HG03139 (cell line): ENCODE measurements around the gene CDK8.

Experiments used
- ATAC-seq: cut with Tn5 transposase; IDR thresholded peaks from one replicate; pipeline ENCODE4 v1.9.1; 2021; ENCODE audit not compliant: unreplicated experiment

Gene CDK8

DNA sequence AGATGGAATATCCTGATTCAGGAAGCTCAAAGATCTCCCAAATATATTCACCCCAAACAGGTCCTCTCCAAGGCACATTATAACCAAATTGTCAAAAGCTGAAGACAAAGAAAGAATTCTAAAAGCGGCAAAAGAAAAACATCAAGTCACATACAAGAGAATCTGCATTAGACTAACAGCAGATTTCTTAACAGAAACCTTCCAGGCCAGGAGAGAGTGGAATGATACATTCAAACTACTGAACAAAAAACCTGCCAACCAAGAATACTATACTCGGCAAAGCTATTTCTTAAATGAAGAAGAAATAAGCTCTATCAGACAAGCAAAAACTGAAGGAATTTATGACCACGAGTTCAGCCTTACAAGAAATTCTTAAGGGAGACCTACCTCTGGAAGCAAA, 183.0 kb downstream of the CDK8 start:
- ATAC-seq = no peak

DNA sequence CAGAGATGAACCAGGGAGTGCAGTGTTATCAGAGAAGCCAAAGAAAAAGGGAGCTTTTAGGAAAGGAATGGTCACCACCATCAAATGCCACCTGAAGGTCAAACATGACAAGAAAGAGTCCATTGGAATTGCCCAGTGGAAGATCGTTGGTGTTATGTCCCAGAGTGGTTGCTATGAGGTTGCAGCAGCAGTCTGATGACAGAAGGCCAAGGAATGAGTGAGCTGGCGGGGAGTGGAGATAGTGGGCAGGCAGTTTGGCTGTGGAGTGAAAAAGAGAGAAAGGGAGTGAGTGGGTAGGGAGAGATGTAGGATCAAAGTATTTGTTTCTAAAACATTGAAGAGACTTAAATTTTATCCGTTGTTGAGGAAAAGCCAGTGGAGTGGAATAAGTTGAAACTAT, 186.2 kb downstream of the CDK8 start:
- no peak for ATAC-seq

DNA sequence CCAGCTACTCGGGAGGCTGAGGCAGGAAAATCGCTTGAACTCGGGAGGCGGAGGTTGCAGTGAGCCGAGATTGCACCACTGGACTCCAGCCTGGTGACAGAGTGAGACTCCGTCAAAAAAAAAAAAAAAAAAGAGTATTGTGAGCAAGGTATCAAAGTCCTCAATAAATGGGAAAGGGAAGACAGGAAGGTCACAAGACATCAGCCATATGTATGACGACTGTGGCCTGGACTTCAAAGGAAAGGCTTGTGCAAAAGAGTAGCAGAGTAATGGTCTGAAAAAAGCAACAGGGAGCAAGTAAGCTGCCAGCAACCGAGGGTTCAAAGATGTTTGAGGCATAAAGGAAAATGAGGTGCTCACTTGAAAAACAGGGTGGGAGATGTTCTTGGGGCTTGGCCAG, 187.5 kb downstream of the CDK8 start:
- ATAC-seq = no peak

DNA sequence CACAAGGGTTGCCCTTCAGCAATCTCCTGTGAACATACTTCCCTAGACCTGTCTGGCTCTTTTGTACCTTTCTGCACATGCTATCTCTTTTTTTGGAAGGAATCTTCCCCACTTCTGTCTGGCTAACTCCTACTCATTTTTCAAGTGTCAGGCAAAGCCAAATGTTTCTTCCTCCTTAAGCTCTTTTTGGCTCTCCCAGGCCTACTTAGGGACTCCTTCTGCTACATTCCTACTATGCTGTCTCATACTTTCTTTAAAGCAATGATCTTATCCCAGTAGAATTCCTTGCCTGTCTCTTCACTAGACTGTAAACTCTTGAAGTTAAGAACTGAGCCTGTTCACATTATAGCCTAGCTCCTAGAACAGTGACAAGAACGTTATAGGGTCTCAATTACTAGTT, 188.6 kb downstream of the CDK8 start:
- no peak for ATAC-seq

DNA sequence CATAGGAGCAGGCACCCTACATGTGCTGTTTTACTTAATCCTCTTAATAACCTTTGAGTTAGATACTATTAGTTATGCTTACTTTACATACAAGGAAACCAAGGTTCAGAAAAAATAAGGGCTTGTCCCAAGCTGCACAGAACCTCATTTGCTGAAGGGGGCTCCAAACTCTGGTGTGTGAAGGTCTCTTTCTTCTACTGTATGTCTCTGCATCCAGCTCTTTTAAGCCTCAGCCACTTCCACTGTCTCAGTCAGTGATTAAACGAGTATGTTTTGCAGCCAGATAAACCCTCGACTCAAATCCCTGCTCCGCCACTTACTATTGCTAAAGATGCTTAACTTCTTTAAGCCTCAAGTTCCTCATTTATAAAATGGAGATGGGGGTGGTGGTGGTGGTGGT, 191.2 kb downstream of the CDK8 start:
- ATAC-seq = no peak

DNA sequence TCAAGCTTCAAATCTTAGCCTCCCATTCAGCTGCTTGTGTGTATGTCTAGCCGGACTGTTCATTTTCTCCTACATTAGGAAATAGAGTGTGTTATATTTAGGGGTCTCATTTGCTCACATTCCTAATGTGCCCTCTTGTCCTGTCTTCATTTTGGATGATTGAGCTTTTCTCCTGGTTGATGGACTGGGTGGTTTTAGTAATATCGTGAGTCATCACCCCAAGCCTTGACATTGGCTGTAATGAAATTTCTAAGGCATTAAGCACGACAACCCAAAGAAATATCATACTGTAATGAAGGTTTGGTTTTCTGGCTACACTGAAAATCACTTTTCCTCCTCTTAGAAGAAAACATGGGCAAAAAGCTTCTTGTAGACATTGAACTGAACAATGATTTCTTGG, 192.8 kb downstream of the CDK8 start:
- ATAC-seq = no peak

DNA sequence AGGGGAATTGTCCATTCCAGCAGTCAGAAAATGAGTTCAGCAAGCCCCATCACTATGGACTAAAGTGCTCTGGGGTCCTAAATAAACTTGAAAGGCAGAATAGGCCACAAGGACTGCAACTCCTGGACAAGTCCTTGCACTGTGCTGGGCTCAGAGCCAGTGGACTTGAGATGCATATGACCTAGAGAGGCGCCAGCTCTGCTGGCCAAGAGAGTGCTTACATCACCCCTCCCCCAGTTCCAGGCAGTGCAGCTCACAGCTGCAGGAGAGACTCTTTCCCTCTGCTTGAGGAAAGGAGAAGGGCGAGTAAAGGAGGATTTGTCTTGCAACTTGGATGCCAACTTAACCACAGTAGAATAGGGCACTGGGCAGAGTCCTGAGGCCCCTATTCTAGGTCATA, 194.1 kb downstream of the CDK8 start:
- ATAC-seq = no peak

DNA sequence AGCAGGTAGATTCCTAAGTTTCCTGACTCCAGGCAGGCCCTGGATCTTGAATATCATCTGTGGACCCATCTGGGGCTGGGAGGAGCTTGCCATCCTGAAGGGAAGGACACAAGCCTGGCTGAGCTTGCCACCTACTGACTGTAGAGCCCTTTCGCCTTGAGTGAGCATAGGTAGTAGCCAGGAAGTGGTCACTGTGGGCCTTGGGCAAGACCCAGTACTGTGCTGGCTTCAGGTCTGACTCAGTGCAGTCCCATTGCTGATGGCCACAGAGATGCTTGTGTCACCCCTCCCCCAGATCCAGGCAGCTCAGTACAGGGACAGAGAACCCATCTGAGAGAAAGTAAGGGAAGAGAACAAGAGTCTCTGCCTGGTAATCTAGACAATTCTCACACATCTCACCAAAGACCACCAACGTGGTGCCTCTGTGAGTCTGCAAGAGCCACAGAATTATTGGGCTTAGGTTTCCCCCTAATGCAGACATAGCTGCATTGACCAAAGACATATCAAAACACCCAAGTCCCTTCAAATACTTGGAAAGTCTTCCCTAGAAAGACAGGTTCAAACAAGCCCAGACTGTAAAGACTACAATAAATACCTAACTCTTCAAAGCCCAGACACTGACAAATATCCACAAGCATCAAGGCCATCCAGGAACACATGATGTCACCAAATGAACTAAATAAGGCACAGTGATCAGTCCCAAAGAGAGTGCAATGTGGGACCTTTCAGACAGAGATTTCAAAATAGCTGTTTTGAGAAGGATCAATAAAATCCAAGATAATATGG, 195.3 kb downstream of the CDK8 start:
- ATAC-seq = no peak
